ENCODE results near the gene PDPK1.
"Not testable (repeated sequence)": the region's sequence is repeated elsewhere in the genome, so short reads cannot be mapped to it uniquely, and the experiment has no call there.

PDPK1 gene

DNA sequence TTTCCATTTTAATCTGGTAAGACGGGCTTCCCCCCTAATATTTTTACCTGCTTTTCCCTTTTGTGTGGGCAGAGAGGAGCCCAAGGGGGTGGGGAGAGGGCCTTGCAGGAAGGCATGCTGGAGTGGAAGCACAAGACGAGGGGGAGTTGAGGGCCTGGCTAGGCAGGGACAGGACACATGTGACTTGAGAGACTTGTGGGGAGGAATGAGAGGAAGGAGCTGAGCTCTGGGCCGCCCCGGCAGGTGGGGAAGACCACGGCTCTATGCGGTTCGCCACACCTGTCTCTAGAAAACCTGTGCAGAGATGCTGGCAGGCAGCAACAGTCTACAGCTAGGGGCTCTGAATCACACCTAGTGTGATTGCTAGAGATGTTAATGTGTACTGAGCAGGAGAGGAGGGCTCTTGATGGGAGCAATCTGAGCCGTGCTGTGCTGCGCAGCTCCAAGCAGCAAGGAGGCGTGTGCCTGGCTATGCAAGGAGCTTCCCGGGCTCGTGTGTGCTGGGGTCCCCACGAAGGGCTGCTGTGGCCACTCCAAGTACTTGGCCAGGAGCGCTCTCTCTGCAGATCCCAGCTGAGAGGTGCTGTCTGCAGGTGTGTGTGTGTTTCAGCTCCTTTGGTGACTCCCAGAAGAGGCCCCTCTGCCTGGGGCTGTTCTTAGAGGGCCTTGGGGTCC is 50.2 kb downstream of the PDPK1 start:
- DNase-seq (ENCODE audit: low spot score): no peak

GRCh38 chr16:2591476-2592240 is 53.8 kb downstream of the PDPK1 start:
- no peak for DNase-seq (ENCODE audit: low spot score)

DNA sequence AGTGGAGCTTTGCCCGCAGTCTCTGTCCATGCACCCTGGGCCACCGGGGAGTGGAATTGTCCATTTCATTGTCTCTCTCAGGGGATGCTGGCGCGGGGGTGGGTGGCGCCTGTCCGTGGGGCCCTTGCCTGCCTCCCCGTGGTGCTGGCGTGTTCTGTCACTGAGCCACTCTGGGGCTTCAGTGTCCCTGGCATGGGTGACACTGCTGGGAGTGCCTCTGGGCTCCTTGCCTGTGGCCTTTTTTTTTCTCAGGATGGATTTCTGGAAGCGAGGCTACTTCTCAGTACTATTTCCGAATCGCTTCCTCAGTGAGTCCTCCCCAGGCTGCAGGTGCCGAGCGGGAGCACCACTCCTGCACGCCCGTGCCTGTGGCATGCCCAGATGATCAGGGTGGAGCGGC is 55.0 kb downstream of the PDPK1 start:
- DNase-seq (ENCODE audit: low spot score): no peak

- no peak for DNase-seq (ENCODE audit: low spot score)
Observed at GRCh38 chr16:2595393-2596205, 57.8 kb downstream of the PDPK1 start.

DNA sequence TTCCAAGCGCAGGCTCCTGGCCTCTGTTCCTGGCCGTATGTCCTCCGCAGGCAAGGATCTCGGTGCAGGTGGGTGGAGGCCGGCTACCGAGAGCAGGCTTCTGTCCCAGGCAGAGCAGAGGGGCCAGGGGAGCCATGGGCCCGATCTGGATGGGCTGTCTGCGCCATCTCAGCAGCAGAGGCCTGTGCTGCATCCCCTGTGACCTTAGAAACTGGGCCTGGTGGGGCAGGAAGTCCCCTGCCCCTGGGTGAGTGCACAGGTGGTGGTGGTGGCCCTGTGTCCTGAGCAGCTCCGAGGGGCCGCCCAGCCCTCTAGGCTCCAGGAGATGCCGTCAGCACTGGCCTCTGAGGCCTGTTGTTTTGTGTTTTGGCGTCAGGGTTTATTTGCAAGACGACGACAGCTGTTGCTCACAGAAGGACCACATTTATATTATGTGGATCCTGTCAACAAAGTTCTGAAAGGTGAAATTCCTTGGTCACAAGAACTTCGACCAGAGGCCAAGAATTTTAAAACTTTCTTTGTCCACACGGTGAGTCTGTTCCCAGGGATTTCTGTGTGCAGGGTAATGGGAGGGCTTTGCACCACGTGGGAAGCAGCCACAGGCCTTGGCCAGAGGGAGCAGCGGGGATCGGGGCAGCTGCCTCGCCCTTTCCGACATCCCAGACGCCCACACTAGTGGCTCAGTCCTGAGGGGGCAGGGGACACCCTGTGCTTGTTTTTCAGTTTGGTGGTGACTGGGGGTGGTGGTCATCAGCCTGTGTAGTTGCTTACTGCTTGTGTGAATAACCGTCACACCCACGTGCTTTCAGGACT is 59.1 kb downstream of the PDPK1 start:
- DNase-seq (ENCODE audit: low spot score): no peak

DNA sequence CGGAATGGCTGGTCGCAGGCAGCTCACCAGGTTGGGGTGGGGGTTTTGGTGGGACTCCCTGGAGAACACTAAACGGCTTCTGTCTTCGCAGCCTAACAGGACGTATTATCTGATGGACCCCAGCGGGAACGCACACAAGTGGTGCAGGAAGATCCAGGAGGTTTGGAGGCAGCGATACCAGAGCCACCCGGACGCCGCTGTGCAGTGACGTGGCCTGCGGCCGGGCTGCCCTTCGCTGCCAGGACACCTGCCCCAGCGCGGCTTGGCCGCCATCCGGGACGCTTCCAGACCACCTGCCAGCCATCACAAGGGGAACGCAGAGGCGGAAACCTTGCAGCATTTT is 59.7 kb downstream of the PDPK1 start:
- DNase-seq (ENCODE audit: low spot score): no peak

DNA sequence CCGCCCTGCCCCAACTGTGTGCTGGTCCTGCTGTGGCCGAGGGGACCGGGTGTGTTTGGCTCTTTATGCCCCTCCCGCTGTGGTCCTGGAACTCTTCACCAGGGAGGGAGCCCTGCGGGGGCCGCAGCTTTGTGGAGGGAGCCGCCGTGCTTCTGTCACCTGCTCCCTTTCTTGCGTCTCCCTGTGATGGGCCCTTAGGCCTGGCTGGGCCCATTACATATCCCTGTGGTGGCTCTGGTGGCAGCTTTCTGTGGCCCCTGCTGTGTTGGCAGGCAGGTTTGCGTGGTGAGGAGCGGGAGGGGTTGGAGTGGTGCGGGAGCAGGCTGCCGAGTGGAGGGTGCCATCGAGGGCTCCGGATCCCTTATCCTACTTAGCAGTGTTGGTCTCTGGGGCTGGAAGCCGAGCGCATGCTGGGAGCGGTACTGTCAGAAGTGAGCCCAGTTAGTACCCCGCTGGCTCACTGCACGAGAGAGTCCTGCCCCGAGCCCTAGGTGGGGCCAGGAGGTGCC is 60.4 kb downstream of the PDPK1 start:
- no peak for DNase-seq (ENCODE audit: low spot score)

GRCh38 chr16:2598723-2599122 is 60.9 kb downstream of the PDPK1 start:
- DNase-seq (ENCODE audit: low spot score): no peak

GRCh38 chr16:2599165-2599564 is 61.3 kb downstream of the PDPK1 start:
- not testable (repeated sequence) for DNase-seq (ENCODE audit: low spot score)

- not testable (repeated sequence) for DNase-seq (ENCODE audit: low spot score)
Observed at GRCh38 chr16:2599785-2600184, 62.0 kb downstream of the PDPK1 start.

DNA sequence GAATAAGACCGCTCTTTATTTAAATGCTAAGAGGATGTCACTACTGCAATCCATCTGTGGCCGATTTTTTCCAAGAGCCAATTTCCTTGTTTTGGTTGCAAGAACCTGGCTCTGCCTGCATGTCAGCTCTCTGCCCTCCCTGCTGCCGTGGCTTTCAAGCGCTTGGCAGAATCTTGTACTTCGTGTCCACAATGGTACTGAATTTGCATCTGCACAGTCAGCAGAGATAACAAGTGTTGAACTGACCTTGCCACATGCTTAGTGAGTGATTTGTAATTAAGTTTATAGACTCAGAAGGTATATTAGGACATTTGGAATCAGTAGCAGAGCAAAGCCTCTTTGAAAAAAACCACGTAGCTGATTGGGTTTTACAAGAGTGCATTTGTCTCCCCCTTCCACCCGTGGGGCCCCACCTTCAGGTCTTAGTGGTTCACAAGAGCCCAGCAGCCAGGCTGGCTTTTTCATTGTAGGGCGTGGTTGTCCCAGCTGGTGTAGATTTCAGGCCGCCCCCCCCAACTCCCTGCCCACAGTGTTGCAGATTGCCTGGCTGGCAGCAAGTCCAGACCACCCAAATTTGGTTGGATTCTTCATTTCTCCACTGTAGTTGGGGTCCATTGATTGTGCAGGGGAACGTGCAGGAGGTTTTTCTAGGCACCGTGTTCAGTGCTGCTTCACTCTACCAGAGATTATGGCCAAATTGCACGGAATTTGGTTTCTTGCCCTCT is 63.6 kb downstream of the PDPK1 start:
- DNase-seq (ENCODE audit: low spot score): not testable (repeated sequence)

GRCh38 chr16:2602175-2602574 is 64.4 kb downstream of the PDPK1 start:
- DNase-seq (ENCODE audit: low spot score): not testable (repeated sequence)

DNA sequence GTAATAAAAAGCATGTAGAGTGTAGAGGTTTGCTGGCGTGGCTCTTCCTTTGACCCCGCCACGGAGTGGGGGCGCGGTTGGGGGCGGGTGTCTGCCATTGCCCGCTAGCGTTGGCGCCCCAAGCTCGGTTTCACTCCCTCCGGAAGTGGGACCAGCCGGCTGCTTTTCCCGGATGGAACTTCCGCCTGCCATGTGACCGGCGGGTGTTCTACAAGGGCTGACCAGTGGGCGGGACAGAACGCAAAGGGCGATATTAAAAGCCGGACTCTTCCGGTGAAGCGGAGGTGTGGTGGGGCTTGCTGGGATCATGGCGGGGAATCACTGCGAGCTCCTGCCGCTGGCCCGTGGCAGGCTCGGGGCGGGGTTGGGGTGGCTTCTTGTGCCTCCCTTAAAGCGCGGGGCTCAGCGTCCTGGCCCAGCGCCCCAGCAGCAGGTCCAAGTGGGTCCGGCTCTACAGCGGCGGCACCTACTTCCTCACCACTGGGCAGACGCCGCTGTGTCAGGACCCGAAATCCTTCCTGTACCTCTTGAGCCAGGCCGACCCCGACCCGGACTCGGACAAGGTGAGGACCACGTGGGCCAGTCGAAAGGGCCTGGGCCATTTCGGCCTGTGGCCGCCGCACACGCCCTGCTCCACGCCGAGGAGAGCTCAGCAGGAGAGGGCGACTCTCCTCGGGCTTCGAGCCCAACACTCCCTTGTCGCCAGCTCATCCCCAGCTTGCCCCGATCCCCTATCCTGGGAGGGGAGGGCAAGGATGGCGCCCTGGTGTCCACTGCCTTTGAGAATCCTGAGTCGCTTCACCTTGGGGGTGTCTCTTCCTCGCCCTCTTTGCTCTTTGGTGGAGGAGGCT is 65.6 kb downstream of the PDPK1 start:
- peak; percentile 99 for DNase-seq (ENCODE audit: low spot score)

DNA sequence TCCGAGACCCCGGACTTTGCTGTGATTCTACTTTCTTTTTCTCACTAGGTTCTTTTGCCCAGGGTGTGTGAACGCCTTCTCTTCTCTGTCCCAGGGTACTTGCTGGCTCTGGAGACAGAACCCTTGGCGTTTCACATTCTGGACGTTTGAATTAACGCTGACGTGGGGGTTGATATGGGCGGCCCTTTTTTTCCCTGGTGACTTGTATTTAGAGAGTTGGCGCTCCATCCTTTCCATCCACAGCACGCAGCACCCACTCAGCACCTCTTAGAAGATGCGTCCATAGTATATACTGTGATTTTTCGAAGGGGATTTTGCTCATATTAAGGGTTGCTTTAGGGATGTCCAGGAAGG is 66.2 kb downstream of the PDPK1 start:
- DNase-seq (ENCODE audit: low spot score): not testable (repeated sequence)

GRCh38 chr16:2606820-2607219 is 69.0 kb downstream of the PDPK1 start:
- DNase-seq (ENCODE audit: low spot score): not testable (repeated sequence)

DNA sequence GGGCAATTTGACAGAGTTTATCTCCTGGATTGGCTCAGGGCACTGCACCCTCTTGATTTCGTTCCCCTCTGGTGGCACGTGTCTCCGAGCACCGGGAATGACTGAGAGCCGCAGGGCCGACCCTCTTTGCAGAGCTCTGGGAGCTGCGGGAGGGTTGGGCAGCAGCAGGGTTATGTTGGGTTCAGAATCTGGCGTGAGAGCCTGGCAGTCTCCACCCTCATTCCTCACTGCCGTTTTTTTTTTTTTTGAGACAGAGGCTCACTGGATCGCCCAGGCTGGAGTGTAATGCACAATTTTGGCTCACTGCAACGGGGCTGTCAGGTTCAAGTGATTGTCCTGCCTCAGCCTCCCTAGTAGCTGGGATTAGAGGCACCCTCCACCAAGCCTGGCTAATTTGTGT is 71.5 kb downstream of the PDPK1 start:
- DNase-seq (ENCODE audit: low spot score): not testable (repeated sequence)

GRCh38 chr16:2609827-2610470 is 72.1 kb downstream of the PDPK1 start:
- DNase-seq (ENCODE audit: low spot score): no peak

DNA sequence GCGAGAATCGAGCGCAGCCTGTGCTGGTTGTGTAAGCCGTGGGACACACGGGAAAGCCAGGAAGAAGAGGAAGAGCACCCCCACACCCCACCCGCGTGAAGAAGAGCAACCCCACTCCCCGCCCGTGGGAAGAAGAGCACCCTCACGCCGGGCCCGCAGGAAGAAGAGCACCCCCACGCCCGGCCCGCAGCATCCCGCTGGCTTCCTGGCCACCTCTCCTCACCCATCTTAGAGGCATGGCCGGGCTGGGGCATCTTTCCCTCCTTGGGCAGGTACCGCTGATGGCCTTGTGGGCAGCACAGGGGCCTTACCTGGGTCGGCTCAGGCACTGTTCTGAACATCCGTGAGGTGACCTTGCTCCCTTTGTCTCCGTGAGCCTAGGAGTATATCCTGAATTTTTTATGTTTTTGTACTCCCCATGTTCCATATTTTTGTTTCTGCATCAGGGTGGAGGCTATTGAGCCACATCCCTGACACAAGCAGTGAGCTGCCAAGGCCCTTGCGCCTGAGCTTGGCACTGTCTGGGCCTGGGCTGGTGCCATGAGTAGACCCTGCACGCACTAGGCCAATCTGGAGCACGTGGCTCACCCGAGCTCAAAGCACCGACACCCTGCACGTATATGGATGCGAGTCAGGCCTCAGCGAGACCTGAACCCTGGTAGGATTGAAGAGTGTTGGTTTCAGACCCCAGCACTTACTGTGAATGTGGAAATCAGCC is 73.1 kb downstream of the PDPK1 start:
- no peak for DNase-seq (ENCODE audit: low spot score)

- no peak for DNase-seq (ENCODE audit: low spot score)
Observed at GRCh38 chr16:2611499-2611862, 73.7 kb downstream of the PDPK1 start.

Measured in hepatic stellate cell (primary cell).